Type B pancreatic cell (in vitro differentiated cells): ENCODE measurements around the gene ATG16L1. TPM values are rescaled to one million over a fixed set of nuclear protein-coding genes. Genes with fewer than 3 reads are reported as not detected.

Experiments
- DNase-seq: peaks from one replicate; pipeline ENCODE4 v3.0.0; 2021; ENCODE audit warnings: mixed read lengths; ENCODE audit not compliant: unreplicated experiment; ENCODE audit errors: extremely low spot score
- H3K27ac Mint-ChIP-seq: 2 replicates; pipeline ENCODE4 v1.8.0; 2021; ENCODE audit warnings: mild to moderate bottlenecking, mixed read lengths
- H3K27me3 Mint-ChIP-seq: 2 replicates; pipeline ENCODE4 v1.8.0; 2021; ENCODE audit warnings: mixed read lengths
- H3K36me3 Mint-ChIP-seq: 2 replicates; pipeline ENCODE4 v1.8.0; 2021; ENCODE audit warnings: mixed read lengths
- H3K4me1 Mint-ChIP-seq: one replicate; pipeline ENCODE4 v1.8.0; 2021; ENCODE audit warnings: mixed read lengths; ENCODE audit not compliant: unreplicated experiment
- H3K4me3 Mint-ChIP-seq: 2 replicates; pipeline ENCODE4 v1.8.0; 2021; ENCODE audit warnings: mild to moderate bottlenecking, mixed read lengths
- H3K9me3 Mint-ChIP-seq: 2 replicates; pipeline ENCODE4 v1.8.0; 2021; ENCODE audit warnings: mixed read lengths
- long read RNA-seq: library from polyadenylated mRNA; unstranded; transcript quantifications from one replicate; pipeline ENCODE4 v2.0.0, GENCODE V29; 2020
- total RNA-seq: library from RNA; stranded (reverse); gene quantifications from 2 replicates; pipeline ENCODE4 v1.2.1, GENCODE V29; 2021; ENCODE audit warnings: low replicate concordance
- TF ChIP-seq, protein P1 (sequence below): fragments of 200-600 bp; sonication (generic); conservative IDR thresholded peaks from 2 replicates; pipeline ENCODE4 v1.5.0; 2021; ENCODE audit warnings: antibody characterized with exemption, mild to moderate bottlenecking

ATG16L1 gene
- 50.3 and 123 TPM in 2 replicates for total RNA-seq
- long read RNA-seq, transcript ATG16L1-203 (18 exons, 3,405 nt), result minor isoform, 87 of 436 reads
- long read RNA-seq, transcript ATG16L1-205 (17 exons, 3,213 nt), result major isoform, 216 of 436 reads
- long read RNA-seq, transcript ATG16L1-201 (14 exons, 2,915 nt), result minor isoform, 7 of 436 reads
- long read RNA-seq, partial matches to known transcripts, result 43 of 436 reads
- long read RNA-seq, other reads (novel, unspliced or antisense), result 78 of 436 reads

DNA sequence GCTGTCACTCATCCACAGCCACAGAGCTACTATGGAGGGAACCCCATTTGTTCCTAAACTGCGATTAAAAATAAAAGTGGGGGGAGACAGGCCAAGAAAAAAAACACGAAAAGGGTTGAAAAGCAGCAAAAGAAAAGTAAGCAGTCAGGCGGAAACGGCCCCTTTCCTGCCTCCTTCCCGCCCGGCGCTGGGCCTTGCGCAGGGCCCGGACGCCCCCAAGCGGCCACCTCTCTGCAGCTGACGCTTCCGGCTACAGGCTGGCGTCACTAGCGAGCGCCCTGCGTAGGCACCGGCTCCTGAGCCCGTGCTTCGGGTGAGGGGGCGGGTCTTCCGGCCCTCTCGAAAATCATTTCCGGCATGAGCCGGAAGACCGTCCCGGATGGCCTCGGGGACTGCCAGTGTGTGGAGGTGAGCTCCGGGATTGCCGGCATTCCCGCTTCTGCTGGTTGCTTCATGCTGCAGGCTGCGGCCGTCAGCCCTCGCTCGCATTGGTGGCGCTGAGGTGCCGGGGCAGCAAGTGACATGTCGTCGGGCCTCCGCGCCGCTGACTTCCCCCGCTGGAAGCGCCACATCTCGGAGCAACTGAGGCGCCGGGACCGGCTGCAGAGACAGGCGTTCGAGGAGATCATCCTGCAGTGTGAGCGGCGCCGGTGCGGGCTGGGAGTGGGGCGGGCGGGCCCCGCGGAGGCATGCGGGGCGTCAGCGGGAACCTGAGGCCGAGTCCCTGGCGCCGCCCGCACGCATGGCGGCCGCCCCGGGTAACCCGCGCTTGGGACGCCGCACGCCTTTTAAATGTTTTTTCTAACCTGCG is at the start of gene ATG16L1:
Gene ATG16L1 (plus strand): TSS at position 368 of the 811 bp plus-strand sequence. CDS start 155 bp downstream, at position 523.
- H3K9me3 Mint-ChIP-seq, result no peaks in the 10 kb centered on the region
- DNase-seq, result peak; percentile 96
- TF ChIP-seq, protein P1, sequence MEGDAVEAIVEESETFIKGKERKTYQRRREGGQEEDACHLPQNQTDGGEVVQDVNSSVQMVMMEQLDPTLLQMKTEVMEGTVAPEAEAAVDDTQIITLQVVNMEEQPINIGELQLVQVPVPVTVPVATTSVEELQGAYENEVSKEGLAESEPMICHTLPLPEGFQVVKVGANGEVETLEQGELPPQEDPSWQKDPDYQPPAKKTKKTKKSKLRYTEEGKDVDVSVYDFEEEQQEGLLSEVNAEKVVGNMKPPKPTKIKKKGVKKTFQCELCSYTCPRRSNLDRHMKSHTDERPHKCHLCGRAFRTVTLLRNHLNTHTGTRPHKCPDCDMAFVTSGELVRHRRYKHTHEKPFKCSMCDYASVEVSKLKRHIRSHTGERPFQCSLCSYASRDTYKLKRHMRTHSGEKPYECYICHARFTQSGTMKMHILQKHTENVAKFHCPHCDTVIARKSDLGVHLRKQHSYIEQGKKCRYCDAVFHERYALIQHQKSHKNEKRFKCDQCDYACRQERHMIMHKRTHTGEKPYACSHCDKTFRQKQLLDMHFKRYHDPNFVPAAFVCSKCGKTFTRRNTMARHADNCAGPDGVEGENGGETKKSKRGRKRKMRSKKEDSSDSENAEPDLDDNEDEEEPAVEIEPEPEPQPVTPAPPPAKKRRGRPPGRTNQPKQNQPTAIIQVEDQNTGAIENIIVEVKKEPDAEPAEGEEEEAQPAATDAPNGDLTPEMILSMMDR, result peak; percentile 92
- H3K4me1 Mint-ChIP-seq, result peaks cover 13% of the 10 kb centered on the region
- H3K27me3 Mint-ChIP-seq, result peaks cover 4% of the 10 kb centered on the region
- H3K4me3 Mint-ChIP-seq, result peak within 1 kb of the TSS; percentile 97
- H3K36me3 Mint-ChIP-seq, result no peaks in the 10 kb centered on the region
- H3K27ac Mint-ChIP-seq, result peak within 1 kb of the TSS; percentile 91

DNA sequence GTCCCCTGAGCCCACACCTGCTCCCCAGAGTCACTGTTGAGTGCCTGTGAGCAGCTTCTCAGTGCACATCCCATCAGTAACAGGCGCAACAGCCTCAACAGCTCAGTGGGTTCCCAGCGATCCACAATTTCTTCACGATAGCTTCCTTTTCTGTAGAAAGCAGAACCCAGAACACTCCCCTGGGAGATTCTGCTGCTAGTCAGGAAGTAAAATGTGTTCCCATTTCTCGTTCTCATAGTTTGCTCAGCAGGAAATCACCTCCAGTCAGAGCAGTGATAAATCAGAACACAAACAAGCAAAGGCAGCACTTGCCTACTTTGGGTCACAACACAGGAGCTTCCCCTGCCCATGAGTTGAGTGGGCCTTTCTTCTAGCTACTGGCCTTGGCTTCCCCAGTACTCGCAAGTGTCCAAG is 48.9 kb upstream of the ATG16L1 start:
- Mint-ChIP-seq H3K4me3 (no peak overlapping the region), H3K9me3 (no peaks in the 10 kb centered on the region), H3K27me3 (no peaks in the 10 kb centered on the region), H3K27ac (no peak overlapping the region), H3K4me1 (no peaks in the 10 kb centered on the region), H3K36me3 (peaks cover 5% of the 10 kb centered on the region)
- TF ChIP-seq, protein P1, result no peak
- no peak for DNase-seq

DNA sequence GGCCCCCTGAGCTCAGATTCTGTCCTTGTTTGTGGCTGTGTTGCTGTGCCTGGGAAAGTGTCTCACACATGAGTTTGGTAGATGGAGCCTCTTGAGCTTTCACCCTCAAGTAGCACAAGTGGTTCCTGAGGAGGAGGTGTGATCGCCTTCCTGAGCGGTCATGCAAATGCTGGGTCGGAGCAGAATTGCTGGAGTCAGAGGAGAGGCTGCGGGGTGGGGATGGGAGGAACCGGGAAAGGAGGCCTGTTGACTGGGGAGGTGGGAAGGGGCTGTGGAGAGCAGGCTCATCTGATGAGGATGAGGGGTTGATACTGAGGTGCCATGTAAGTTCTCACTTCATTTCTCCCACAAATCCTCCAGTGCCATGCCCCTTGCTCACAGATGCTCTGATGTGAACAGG is 48.4 kb upstream of the ATG16L1 start:
- peaks cover 5% of the 10 kb centered on the region for H3K36me3 Mint-ChIP-seq
- H3K27me3 Mint-ChIP-seq, result no peaks in the 10 kb centered on the region
- no peaks in the 10 kb centered on the region for H3K4me1 Mint-ChIP-seq
- DNase-seq, result no peak
- no peak overlapping the region for H3K4me3 Mint-ChIP-seq
- H3K27ac Mint-ChIP-seq, result no peak overlapping the region
- TF ChIP-seq, protein P1, result no peak
- no peaks in the 10 kb centered on the region for H3K9me3 Mint-ChIP-seq

DNA sequence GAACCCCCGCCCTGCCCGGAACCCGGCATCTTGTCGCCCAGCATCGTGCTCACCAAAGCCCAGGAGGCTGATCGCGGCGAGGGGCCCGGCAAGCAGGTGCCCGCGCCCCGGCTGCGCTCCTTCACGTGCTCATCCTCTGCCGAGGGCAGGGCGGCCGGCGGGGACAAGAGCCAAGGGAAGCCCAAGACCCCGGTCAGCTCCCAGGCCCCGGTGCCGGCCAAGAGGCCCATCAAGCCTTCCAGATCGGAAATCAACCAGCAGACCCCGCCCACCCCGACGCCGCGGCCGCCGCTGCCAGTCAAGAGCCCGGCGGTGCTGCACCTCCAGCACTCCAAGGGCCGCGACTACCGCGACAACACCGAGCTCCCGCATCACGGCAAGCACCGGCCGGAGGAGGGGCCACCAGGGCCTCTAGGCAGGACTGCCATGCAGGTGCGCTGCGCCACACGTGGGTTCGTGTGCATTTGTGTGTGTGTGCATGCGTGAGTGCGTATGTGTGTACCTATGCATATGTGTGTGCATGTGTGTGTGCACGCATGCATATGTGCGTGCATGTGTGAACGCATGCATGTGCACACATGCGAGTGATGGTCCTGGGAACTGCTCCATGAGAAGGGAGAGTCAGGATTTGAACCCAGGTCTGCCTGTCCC is 47.1 kb upstream of the ATG16L1 start:
- no peak overlapping the region for H3K27ac Mint-ChIP-seq
- H3K9me3 Mint-ChIP-seq, result no peaks in the 10 kb centered on the region
- DNase-seq, result no peak
- H3K4me1 Mint-ChIP-seq, result peaks cover 5% of the 10 kb centered on the region
- no peak overlapping the region for H3K4me3 Mint-ChIP-seq
- TF ChIP-seq, protein P1, result no peak
- H3K27me3 Mint-ChIP-seq, result no peaks in the 10 kb centered on the region
- H3K36me3 Mint-ChIP-seq, result peaks cover 5% of the 10 kb centered on the region

DNA sequence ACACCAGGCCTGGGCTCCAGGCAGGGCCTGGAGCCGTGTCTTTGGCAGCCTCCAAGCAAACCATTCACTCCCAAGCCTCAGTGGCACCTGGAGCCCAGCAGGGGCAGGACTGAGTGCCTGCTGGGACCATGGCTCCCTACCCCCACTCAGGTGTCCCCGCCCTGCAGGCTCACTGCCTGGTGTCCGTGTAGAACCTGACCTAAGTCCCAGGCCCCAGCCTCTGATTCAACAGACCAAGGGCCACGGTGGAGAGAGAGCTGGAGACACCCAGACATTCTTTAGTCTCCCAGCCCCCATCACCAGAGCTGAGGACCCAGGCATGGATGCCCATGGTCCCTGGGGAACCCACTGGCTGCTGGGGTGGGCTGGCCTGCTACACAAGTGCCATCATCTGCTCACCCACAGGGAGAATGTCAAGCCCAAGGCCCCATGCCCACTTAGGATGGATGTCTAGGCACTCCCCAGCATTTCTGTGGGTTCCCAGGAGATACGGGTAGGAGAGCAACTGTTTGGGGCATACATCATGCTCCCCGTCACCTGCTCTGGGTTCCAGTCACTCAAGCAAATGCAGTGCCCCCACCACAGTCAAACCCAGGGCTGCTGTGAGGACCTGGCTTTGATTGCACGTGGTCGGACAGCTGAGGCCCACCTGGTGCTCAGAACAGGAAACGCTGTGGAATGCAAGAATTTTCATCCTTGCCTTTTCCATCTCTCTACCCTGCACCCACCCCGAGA is 42.9 kb upstream of the ATG16L1 start:
- DNase-seq, result no peak
- no peak overlapping the region for H3K27ac Mint-ChIP-seq
- H3K4me3 Mint-ChIP-seq, result no peak overlapping the region

More for the DNA sequence above, 42.9 kb upstream of the ATG16L1 start:
- Mint-ChIP-seq H3K27me3 (peaks cover 4% of the 10 kb centered on the region), H3K36me3 (peaks cover 6% of the 10 kb centered on the region), H3K9me3 (no peaks in the 10 kb centered on the region), H3K4me1 (peaks cover 10% of the 10 kb centered on the region)
- TF ChIP-seq, protein P1, result no peak
